ENCODE measurements around the gene ADAM22. TPM values are rescaled to one million over a fixed set of nuclear protein-coding genes. Genes with fewer than 3 reads are reported as not detected.

ADAM22 gene
- total and polyA plus RNA-seq, 2 donors: 0.96 to 4.3 TPM

DNA sequence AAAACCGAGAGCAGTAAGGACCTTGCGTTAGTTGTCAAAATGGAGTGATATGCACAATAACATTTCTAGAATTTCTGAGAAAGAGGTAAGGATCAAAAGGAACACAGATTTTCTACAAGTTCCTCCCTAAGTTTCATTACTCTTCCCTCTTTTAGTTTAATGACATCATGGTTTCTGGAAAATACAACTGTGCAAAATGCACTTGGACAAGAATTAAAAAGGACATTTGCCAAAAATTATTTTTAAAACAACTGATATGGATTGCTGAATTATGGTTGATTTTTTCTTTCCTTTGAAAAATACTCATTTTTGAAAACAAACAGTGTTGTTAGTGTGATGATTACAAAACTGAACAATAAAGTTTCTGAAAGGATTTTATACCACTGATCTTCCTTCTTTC is 233.7 kb downstream of the ADAM22 start:
- DNase-seq (ENCODE audit: low read depth in 6 of 9, low spot score in 9 of 9): no peak
- Histone ChIP-seq H3K27ac (ENCODE audit: low read depth in 1 of 2, low read length in 1 of 2) (no peak overlapping the region), H3K36me3 (ENCODE audit: control insufficient read depth in 2 of 2, insufficient read depth in 2 of 2, low read length in 1 of 2) (no peaks in the 10 kb centered on the region), H3K9me3 (ENCODE audit: control insufficient read depth in 2 of 2, insufficient read depth in 1 of 2, low read length in 1 of 2) (no peaks in the 10 kb centered on the region), H3K4me3 (ENCODE audit: low read length in 2 of 2) (no peak overlapping the region), H3K27me3 (ENCODE audit: control insufficient read depth in 2 of 2, insufficient read depth in 1 of 2, low read length in 1 of 2) (no peaks in the 10 kb centered on the region), H3K4me1 (ENCODE audit: control insufficient read depth in 2 of 2, insufficient read depth in 2 of 2, low read length in 2 of 2) (no peaks in the 10 kb centered on the region)
- WGBS: 96% methylated on average over 2 of the region's 2 CpGs

DNA sequence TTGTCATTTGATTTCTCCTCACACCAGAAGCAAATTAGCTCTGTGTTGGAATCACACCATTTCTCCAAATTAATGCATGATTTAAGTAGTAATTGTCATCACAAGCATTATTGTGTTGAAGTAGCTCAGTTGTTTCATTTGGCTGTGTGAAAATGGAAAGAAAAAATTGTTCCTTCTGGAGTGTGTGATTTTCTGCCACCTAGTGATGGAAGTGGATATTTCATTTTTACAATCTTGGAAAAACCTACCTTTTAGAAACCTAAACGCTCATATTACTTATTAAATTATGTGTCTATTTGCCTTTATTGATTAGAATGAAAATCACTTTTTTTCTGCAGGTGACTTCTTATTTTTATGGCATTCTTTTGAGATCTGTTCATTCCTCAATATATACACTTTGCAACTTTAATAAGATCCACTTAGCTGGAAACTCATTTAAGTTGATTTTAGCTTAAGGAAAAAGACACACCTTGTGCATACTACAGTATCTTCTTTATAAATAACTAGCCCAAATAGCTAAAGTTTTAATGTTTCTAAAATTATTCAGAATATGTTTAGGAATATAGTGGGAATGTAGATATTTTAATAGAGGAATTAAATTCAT is 235.8 kb downstream of the ADAM22 start:
- peak in 6 of 9 donors; percentile 4 to 42 (median 20) for DNase-seq (ENCODE audit: low read depth in 6 of 9, low spot score in 9 of 9)
- no peaks in the 10 kb centered on the region for H3K9me3 ChIP-seq (ENCODE audit: control insufficient read depth in 2 of 2, insufficient read depth in 1 of 2, low read length in 1 of 2)
- H3K27ac ChIP-seq (ENCODE audit: low read depth in 1 of 2, low read length in 1 of 2): no peak overlapping the region
- H3K4me3 ChIP-seq (ENCODE audit: low read length in 2 of 2): no peak overlapping the region
- 59% methylated on average over 1 of the region's 1 CpG for WGBS
- H3K4me1 ChIP-seq (ENCODE audit: control insufficient read depth in 2 of 2, insufficient read depth in 2 of 2, low read length in 2 of 2): no peaks in the 10 kb centered on the region
- no peaks in the 10 kb centered on the region for H3K27me3 ChIP-seq (ENCODE audit: control insufficient read depth in 2 of 2, insufficient read depth in 1 of 2, low read length in 1 of 2)
- H3K36me3 ChIP-seq (ENCODE audit: control insufficient read depth in 2 of 2, insufficient read depth in 2 of 2, low read length in 1 of 2): no peaks in the 10 kb centered on the region

DNA sequence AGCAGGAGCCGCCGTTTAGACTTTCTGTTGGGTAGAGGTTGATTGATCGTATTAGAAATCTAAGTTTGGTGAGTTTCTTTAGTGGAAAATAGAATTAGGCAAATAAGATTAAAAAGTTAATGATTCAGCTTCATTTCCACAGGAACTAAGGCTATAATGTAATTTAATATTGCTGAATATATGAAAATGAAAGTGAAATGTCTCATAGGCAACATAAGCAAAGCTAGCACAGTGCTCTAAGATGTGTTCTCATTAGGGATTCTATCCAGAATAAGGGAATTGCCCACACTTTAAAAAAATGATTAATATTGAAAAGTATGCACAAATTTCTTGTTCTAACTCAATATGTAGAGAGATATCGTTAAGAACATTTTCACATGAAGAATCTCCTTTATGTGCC is 238.8 kb downstream of the ADAM22 start:
- Histone ChIP-seq H3K36me3 (ENCODE audit: control insufficient read depth in 2 of 2, insufficient read depth in 2 of 2, low read length in 1 of 2) (no peaks in the 10 kb centered on the region), H3K4me3 (ENCODE audit: low read length in 2 of 2) (no peak overlapping the region), H3K27me3 (ENCODE audit: control insufficient read depth in 2 of 2, insufficient read depth in 1 of 2, low read length in 1 of 2) (no peaks in the 10 kb centered on the region), H3K9me3 (ENCODE audit: control insufficient read depth in 2 of 2, insufficient read depth in 1 of 2, low read length in 1 of 2) (no peaks in the 10 kb centered on the region), H3K4me1 (ENCODE audit: control insufficient read depth in 2 of 2, insufficient read depth in 2 of 2, low read length in 2 of 2) (no peaks in the 10 kb centered on the region), H3K27ac (ENCODE audit: low read depth in 1 of 2, low read length in 1 of 2) (no peak overlapping the region)
- WGBS: 98% methylated on average over 4 of the region's 4 CpGs
- no peak for DNase-seq (ENCODE audit: low read depth in 6 of 9, low spot score in 9 of 9)

GRCh38 chr7:88176190-88176589 is 242.1 kb downstream of the ADAM22 start:
- Histone ChIP-seq H3K4me1 (ENCODE audit: control insufficient read depth in 2 of 2, insufficient read depth in 2 of 2, low read length in 2 of 2) (no peaks in the 10 kb centered on the region), H3K36me3 (ENCODE audit: control insufficient read depth in 2 of 2, insufficient read depth in 2 of 2, low read length in 1 of 2) (no peaks in the 10 kb centered on the region), H3K4me3 (ENCODE audit: low read length in 2 of 2) (no peak overlapping the region), H3K27me3 (ENCODE audit: control insufficient read depth in 2 of 2, insufficient read depth in 1 of 2, low read length in 1 of 2) (no peaks in the 10 kb centered on the region), H3K27ac (ENCODE audit: low read depth in 1 of 2, low read length in 1 of 2) (no peak overlapping the region), H3K9me3 (ENCODE audit: control insufficient read depth in 2 of 2, insufficient read depth in 1 of 2, low read length in 1 of 2) (no peaks in the 10 kb centered on the region)
- DNase-seq (ENCODE audit: low read depth in 6 of 9, low spot score in 9 of 9): no peak
- WGBS: 96% methylated on average over 5 of the region's 5 CpGs

DNA sequence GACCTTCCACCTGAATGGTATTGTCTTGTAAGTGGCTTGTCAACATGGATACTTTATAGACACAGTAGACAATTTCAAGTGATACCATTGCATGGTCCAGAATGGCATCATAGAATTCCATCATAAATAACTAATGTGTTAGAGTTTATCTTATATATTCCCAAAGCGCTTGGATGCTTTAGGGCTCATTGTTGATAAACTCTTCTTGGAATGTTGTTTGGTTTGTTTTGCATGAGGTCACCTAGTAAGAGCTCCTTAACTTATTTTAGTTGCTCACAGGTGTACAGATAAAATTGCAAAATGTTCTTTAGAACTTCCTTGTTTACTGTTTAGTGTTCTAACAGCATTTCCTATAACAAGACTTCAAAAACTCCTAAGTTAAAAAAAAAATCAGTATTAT is 249.0 kb downstream of the ADAM22 start:
- no peak overlapping the region for H3K4me3 ChIP-seq (ENCODE audit: low read length in 2 of 2)
- no peaks in the 10 kb centered on the region for H3K27me3 ChIP-seq (ENCODE audit: control insufficient read depth in 2 of 2, insufficient read depth in 1 of 2, low read length in 1 of 2)
- 99% methylated on average over 1 of the region's 1 CpG for WGBS
- no peaks in the 10 kb centered on the region for H3K4me1 ChIP-seq (ENCODE audit: control insufficient read depth in 2 of 2, insufficient read depth in 2 of 2, low read length in 2 of 2)
- H3K36me3 ChIP-seq (ENCODE audit: control insufficient read depth in 2 of 2, insufficient read depth in 2 of 2, low read length in 1 of 2): no peaks in the 10 kb centered on the region
- DNase-seq (ENCODE audit: low read depth in 6 of 9, low spot score in 9 of 9): no peak
- H3K9me3 ChIP-seq (ENCODE audit: control insufficient read depth in 2 of 2, insufficient read depth in 1 of 2, low read length in 1 of 2): no peaks in the 10 kb centered on the region
- no peak overlapping the region for H3K27ac ChIP-seq (ENCODE audit: low read depth in 1 of 2, low read length in 1 of 2)

GRCh38 chr7:88184848-88185304 is 250.8 kb downstream of the ADAM22 start:
- WGBS: 98% methylated on average over 5 of the region's 5 CpGs
- H3K27ac ChIP-seq (ENCODE audit: low read depth in 1 of 2, low read length in 1 of 2): no peak overlapping the region
- H3K9me3 ChIP-seq (ENCODE audit: control insufficient read depth in 2 of 2, insufficient read depth in 1 of 2, low read length in 1 of 2): no peaks in the 10 kb centered on the region
- no peaks in the 10 kb centered on the region for H3K4me1 ChIP-seq (ENCODE audit: control insufficient read depth in 2 of 2, insufficient read depth in 2 of 2, low read length in 2 of 2)
- no peak for DNase-seq (ENCODE audit: low read depth in 6 of 9, low spot score in 9 of 9)
- H3K4me3 ChIP-seq (ENCODE audit: low read length in 2 of 2): no peak overlapping the region
- H3K27me3 ChIP-seq (ENCODE audit: control insufficient read depth in 2 of 2, insufficient read depth in 1 of 2, low read length in 1 of 2): no peaks in the 10 kb centered on the region
- H3K36me3 ChIP-seq (ENCODE audit: control insufficient read depth in 2 of 2, insufficient read depth in 2 of 2, low read length in 1 of 2): no peaks in the 10 kb centered on the region

DNA sequence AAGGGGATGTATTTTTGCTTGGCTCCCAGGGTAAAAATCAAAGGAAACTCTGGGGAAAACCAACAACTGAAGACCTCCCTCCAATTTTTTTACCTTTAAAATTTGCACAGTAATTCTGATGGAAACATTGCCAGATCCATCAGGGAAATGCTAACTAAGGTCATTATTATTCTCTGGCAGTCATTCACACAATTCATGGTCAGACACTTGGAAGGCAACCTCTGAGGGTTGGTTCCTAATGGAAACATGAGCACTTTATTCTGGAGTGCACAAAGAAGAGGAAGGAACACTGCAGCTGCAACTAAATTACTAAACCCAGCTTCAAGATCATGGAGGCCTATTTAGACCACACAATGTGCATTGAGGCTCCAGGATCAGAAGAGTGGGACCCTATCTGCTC is 251.6 kb downstream of the ADAM22 start:
- Histone ChIP-seq H3K9me3 (ENCODE audit: control insufficient read depth in 2 of 2, insufficient read depth in 1 of 2, low read length in 1 of 2) (no peaks in the 10 kb centered on the region), H3K4me3 (ENCODE audit: low read length in 2 of 2) (no peak overlapping the region), H3K27me3 (ENCODE audit: control insufficient read depth in 2 of 2, insufficient read depth in 1 of 2, low read length in 1 of 2) (no peaks in the 10 kb centered on the region), H3K36me3 (ENCODE audit: control insufficient read depth in 2 of 2, insufficient read depth in 2 of 2, low read length in 1 of 2) (no peaks in the 10 kb centered on the region), H3K4me1 (ENCODE audit: control insufficient read depth in 2 of 2, insufficient read depth in 2 of 2, low read length in 2 of 2) (no peaks in the 10 kb centered on the region), H3K27ac (ENCODE audit: low read depth in 1 of 2, low read length in 1 of 2) (no peak overlapping the region)
- DNase-seq (ENCODE audit: low read depth in 6 of 9, low spot score in 9 of 9): no peak

DNA sequence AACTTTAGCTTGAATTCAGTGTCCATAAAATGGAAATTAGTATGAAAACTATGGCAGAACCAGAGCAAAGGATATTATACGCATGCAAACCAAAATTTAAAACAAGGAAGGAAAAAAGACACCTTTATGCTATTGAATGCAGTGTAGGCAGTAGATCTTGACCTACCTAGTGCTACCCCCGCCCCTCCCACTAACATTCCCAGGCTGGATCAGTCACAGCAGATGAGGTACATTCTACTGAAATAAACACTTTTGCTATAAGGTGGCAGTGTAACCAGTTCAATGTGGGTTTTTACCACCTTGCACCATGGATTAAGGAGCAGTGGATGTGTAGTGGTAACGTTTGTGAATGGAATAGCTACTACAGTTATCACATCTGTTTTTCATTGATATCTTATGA is 257.9 kb downstream of the ADAM22 start:
- no peak overlapping the region for H3K4me3 ChIP-seq (ENCODE audit: low read length in 2 of 2)
- no peak overlapping the region for H3K27ac ChIP-seq (ENCODE audit: low read depth in 1 of 2, low read length in 1 of 2)
- H3K9me3 ChIP-seq (ENCODE audit: control insufficient read depth in 2 of 2, insufficient read depth in 1 of 2, low read length in 1 of 2): no peaks in the 10 kb centered on the region
- no peaks in the 10 kb centered on the region for H3K27me3 ChIP-seq (ENCODE audit: control insufficient read depth in 2 of 2, insufficient read depth in 1 of 2, low read length in 1 of 2)
- WGBS: 92% methylated on average over 3 of the region's 3 CpGs
- H3K4me1 ChIP-seq (ENCODE audit: control insufficient read depth in 2 of 2, insufficient read depth in 2 of 2, low read length in 2 of 2): no peaks in the 10 kb centered on the region
- DNase-seq (ENCODE audit: low read depth in 6 of 9, low spot score in 9 of 9): no peak
- H3K36me3 ChIP-seq (ENCODE audit: control insufficient read depth in 2 of 2, insufficient read depth in 2 of 2, low read length in 1 of 2): no peaks in the 10 kb centered on the region

DNA sequence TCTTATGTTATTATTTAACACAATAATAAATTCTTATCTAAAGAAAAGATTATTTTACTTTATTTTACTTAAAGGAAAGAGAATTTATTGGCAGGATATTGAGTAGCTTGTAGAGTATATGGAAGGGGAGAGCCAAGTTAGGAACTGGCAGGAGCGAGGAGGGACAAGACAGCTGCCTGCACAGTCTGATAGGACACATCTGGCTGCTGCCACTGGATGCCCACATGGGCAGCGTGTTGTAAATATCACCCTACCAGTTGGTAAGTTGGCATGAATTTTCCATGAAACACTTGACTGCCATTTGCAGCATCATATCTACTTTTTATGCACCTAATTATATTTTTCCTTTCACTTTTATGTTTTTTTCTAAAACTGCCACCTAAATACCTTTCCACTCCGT is 266.2 kb downstream of the ADAM22 start:
- Histone ChIP-seq H3K27ac (ENCODE audit: low read depth in 1 of 2, low read length in 1 of 2) (no peak overlapping the region), H3K27me3 (ENCODE audit: control insufficient read depth in 2 of 2, insufficient read depth in 1 of 2, low read length in 1 of 2) (no peaks in the 10 kb centered on the region), H3K4me1 (ENCODE audit: control insufficient read depth in 2 of 2, insufficient read depth in 2 of 2, low read length in 2 of 2) (no peaks in the 10 kb centered on the region), H3K36me3 (ENCODE audit: control insufficient read depth in 2 of 2, insufficient read depth in 2 of 2, low read length in 1 of 2) (peaks cover 9 to 21% of the 10 kb centered on the region in 2 donors), H3K4me3 (ENCODE audit: low read length in 2 of 2) (no peak overlapping the region), H3K9me3 (ENCODE audit: control insufficient read depth in 2 of 2, insufficient read depth in 1 of 2, low read length in 1 of 2) (no peaks in the 10 kb centered on the region)
- DNase-seq (ENCODE audit: low read depth in 6 of 9, low spot score in 9 of 9): no peak
- 98% methylated on average over 3 of the region's 3 CpGs for WGBS

- Histone ChIP-seq H3K27me3 (ENCODE audit: control insufficient read depth in 2 of 2, insufficient read depth in 1 of 2, low read length in 1 of 2) (no peaks in the 10 kb centered on the region), H3K4me3 (ENCODE audit: low read length in 2 of 2) (no peak overlapping the region), H3K9me3 (ENCODE audit: control insufficient read depth in 2 of 2, insufficient read depth in 1 of 2, low read length in 1 of 2) (no peaks in the 10 kb centered on the region), H3K27ac (ENCODE audit: low read depth in 1 of 2, low read length in 1 of 2) (no peak overlapping the region), H3K4me1 (ENCODE audit: control insufficient read depth in 2 of 2, insufficient read depth in 2 of 2, low read length in 2 of 2) (no peaks in the 10 kb centered on the region), H3K36me3 (ENCODE audit: control insufficient read depth in 2 of 2, insufficient read depth in 2 of 2, low read length in 1 of 2) (peaks cover 9 to 23% of the 10 kb centered on the region in 2 donors)
- 93% methylated on average over 4 of the region's 4 CpGs for WGBS
- no peak for DNase-seq (ENCODE audit: low read depth in 6 of 9, low spot score in 9 of 9)
These were observed 266.7 kb downstream of the ADAM22 start for GRCh38 chr7:88200789-88201188.

Measured in thymus (tissue), 11 donors.